ENCODE results near the gene PBX3. TPM values are rescaled to one million over a fixed set of nuclear protein-coding genes. Genes with fewer than 3 reads are reported as not detected.

PBX3 gene
- total and polyA plus RNA-seq, 9 of the 15 experiments (the other 6 are each of a cell fraction or from before 2014, with no cell fraction given), result 0.14 to 5.8 (median 0.92) TPM

- Histone ChIP-seq H3K4me2 (ENCODE audit: insufficient read depth, low read length) (no peak overlapping the region), H2AFZ (ENCODE audit: low read depth, low read length) (no peak overlapping the region), H3K4me1 (replicated peaks in 1 of 2; ENCODE audit: control insufficient read depth in 2 of 2, insufficient read depth in 2 of 2, low read length in 2 of 2) (no peaks in the 10 kb centered on the region), H3K27ac (ENCODE audit: extremely low read depth, low read depth, low read length) (no peak overlapping the region), H3K9me1 (ENCODE audit: control insufficient read depth, insufficient read depth, low read length) (no peaks in the 10 kb centered on the region), H3K36me3 (ENCODE audit: control insufficient read depth, insufficient read depth, low read length) (no peaks in the 10 kb centered on the region), H3K9me3 (replicated peaks; ENCODE audit: control insufficient read depth, insufficient read depth, low read depth, low read length) (no peaks in the 10 kb centered on the region), H3K27me3 (ENCODE audit: control insufficient read depth in 2 of 2, insufficient read depth in 2 of 2, low read length in 2 of 2) (peaks cover 4 to 25% of the 10 kb centered on the region in 2 experiments; a peak in 3 of 5 replicates), H3K79me2 (ENCODE audit: control insufficient read depth, insufficient read depth, low read length) (no peaks in the 10 kb centered on the region), H3K9ac (ENCODE audit: insufficient read depth in 1 of 2, low read depth in 2 of 2, low read length in 2 of 2) (no peak overlapping the region), H3K4me3 (no peak overlapping the region), H4K20me1 (replicated peaks; ENCODE audit: control insufficient read depth, insufficient read depth, low read length) (no peaks in the 10 kb centered on the region)
- in situ Hi-C loops (cut with MboI), result no loop called here
- intact Hi-C loops (cut with micrococcal nuclease), result no loop called here
- DNase-seq (ENCODE audit: extremely low read depth in 1 of 4, low spot score in 3 of 4) (no peak), FAIRE-seq (no peak), ATAC-seq (no peak)
- ChIA-PET POLR2A (interaction anchor here (0.5 kb wide), 1 partner anchor 90 kb away, joined by 3 read pairs; no protein-coding TSS in a partner anchor), CTCF (ENCODE audit: low intra/inter-chr PET ratio) (no interaction called here)
- TF ChIP-seq ASH1L (IDR thresholded peaks at IDR 0.05; ENCODE audit: borderline replicate concordance, low read depth, partially characterized antibody) (no peak), PHF21A (IDR thresholded peaks at IDR 0.05; ENCODE audit: borderline replicate concordance, low read depth) (no peak), GABPB1 (CRISPR knock-in tag; IDR thresholded peaks at IDR 0.05) (no peak), TCF7L2 (IDR thresholded peaks at IDR 0.05; ENCODE audit: low read depth, low read length) (no peak), ZBED1 (IDR thresholded peaks at IDR 0.05) (no peak), CC2D1A (IDR thresholded peaks at IDR 0.05) (no peak), TRIM28 (IDR thresholded peaks at IDR 0.05) (no peak), ZNF766 (CRISPR knock-in tag; conservative IDR thresholded peaks at IDR 0.05) (no peak), RBM15 (IDR thresholded peaks at IDR 0.05; ENCODE audit: insufficient read depth, low read length) (no peak)
- WGBS (ENCODE audit: insufficient coverage, low coverage, missing lambda C conversion rate), result 4% methylated on average over 2 of the region's 3 CpGs
- no TSS peak for BruUV-seq (replicated peaks)
These were observed 223.9 kb downstream of the PBX3 start for GRCh38 chr9:125971050-125971449.
